K562 (cell line): Measurements from ENCODE around the gene PXN. TPM values are rescaled to one million over a fixed set of nuclear protein-coding genes. Genes with fewer than 3 reads are reported as not detected.

ENCODE experiments used
- ATF1 ChIP-seq, 2 experiments: fragments of 450-650 bp in 1 of 2; IDR thresholded peaks; 2 replicates each; pipeline ENCODE4 v1.6.1; 2016; ENCODE audit warnings: missing compliant biosample characterization in 1 of 2, missing genetic modification characterization in 1 of 2
- CBFA2T3 ChIP-seq: fragments of 450-650 bp; IDR thresholded peaks from 2 replicates; pipeline ENCODE4 v1.6.1; 2017
- CTBP1 ChIP-seq: fragments of 450-650 bp; IDR thresholded peaks from 2 replicates; pipeline ENCODE4 v1.6.1; 2016; ENCODE audit warnings: borderline replicate concordance
- DIDO1 ChIP-seq: fragments of 450-650 bp; IDR thresholded peaks from 2 replicates; pipeline ENCODE4 v1.6.1; 2016; ENCODE audit warnings: low read depth, missing biosample characterization, missing genetic modification characterization
- GATAD2B ChIP-seq: fragments of 450-650 bp; IDR thresholded peaks from 2 replicates; pipeline ENCODE4 v1.6.1; 2017; ENCODE audit warnings: mild to moderate bottlenecking, borderline replicate concordance
- HDAC1 ChIP-seq, 2 experiments: fragments of 450-650 bp; IDR thresholded peaks; 2 replicates each; pipeline ENCODE4 v1.6.1; 2016 to 2017; ENCODE audit warnings: inconsistent platforms in 1 of 2, mild to moderate bottlenecking in 1 of 2, moderate library complexity in 1 of 2
- ILK ChIP-seq: fragments of 450-650 bp; IDR thresholded peaks from 2 replicates; pipeline ENCODE4 v1.6.1; 2016; ENCODE audit warnings: missing genetic modification characterization, low read depth, mild to moderate bottlenecking, missing compliant biosample characterization, moderate library complexity, borderline replicate concordance
- MECOM ChIP-seq: fragments of 250-450 bp; sonication (Bioruptor Pico); IDR thresholded peaks from 2 replicates; pipeline ENCODE4 v1.8.0; 2022; ENCODE audit warnings: inconsistent platforms
- NFIC ChIP-seq: fragments of 450-650 bp; IDR thresholded peaks from 2 replicates; pipeline ENCODE4 v1.6.1; 2017; ENCODE audit warnings: mild to moderate bottlenecking, inconsistent platforms
- PHF20 ChIP-seq: fragments of 450-650 bp; IDR thresholded peaks from 2 replicates; pipeline ENCODE4 v1.6.1; 2018; ENCODE audit not compliant: partially characterized antibody
- SMARCA4 ChIP-seq: fragments of 450-650 bp; IDR thresholded peaks from 2 replicates; pipeline ENCODE4 v1.6.1; 2016
- TSHZ1 ChIP-seq: fragments of 250-450 bp; sonication (Bioruptor Pico); IDR thresholded peaks from 2 replicates; pipeline ENCODE4 v1.4.0; 2020; ENCODE audit warnings: mild to moderate bottlenecking, moderate library complexity
- ZFP36 ChIP-seq: fragments of 150-350 bp; IDR thresholded peaks from 2 replicates; pipeline ENCODE4 v1.6.1; 2018; ENCODE audit warnings: low read length, low read depth; ENCODE audit not compliant: partially characterized antibody
- ZFX ChIP-seq: sonication (generic); formaldehyde crosslinking; IDR thresholded peaks from 2 replicates; pipeline ENCODE4 v1.8.0; 2022; ENCODE audit warnings: mild to moderate bottlenecking, missing genetic modification reagents, moderate library complexity
- ZNF76 ChIP-seq: fragments of 250-450 bp; sonication (Bioruptor Pico); IDR thresholded peaks from 2 replicates; pipeline ENCODE4 v1.4.0; 2020; ENCODE audit warnings: mild to moderate bottlenecking, moderate library complexity, borderline replicate concordance
- polyA plus RNA-seq, 8 experiments: library from polyadenylated mRNA; depleted of rRNA in 4 of 8; stranded (reverse) in 5 of 8; unstranded in 3 of 8; fragments of >200 nt; fragmentation: Nextera tagmentation in 2 of 8; fragmentation: Illumina TruSeq in 1 of 8; extraction: Ambion mirVana in 2 of 8; extraction: Trizol in 1 of 8; gene quantifications; 2 replicates each; pipeline versions ENCODE4 v1.2.1 to v1.2.3, GENCODE V29; 2011 to 2014; ENCODE audit warnings: inconsistent platforms in 1 of 8, missing spikeins in 1 of 8
- total RNA-seq, 7 experiments: library from RNA; depleted of rRNA in 6 of 7; stranded (reverse); fragments of >200 nt in 6 of 7; fragmentation: Illumina TruSeq in 2 of 7; extraction: Trizol in 2 of 7; gene quantifications; 2 replicates each; pipeline versions ENCODE4 v1.2.1 to v1.2.3, GENCODE V29; 2011 to 2021; ENCODE audit warnings: low replicate concordance in 1 of 7
- TF ChIP-seq, protein P1 (sequence below), 3 experiments: IDR thresholded peaks in 2 of 3; conservative IDR thresholded peaks in 1 of 3; 2 replicates each; pipeline ENCODE4 v1.5.1; 2011 to 2012; ENCODE audit warnings: low read length in 3 of 3, mild to moderate bottlenecking in 3 of 3, control low read depth in 2 of 3, improper control_type of control experiment in 1 of 3, inconsistent platforms in 1 of 3, low read depth in 1 of 3, mixed read lengths in 1 of 3, moderate library complexity in 1 of 3; ENCODE audit not compliant: insufficient read depth in 2 of 3

The PXN gene
- total and polyA plus RNA-seq, 9 of the 15 experiments (the other 6 are each of a cell fraction or from before 2014, with no cell fraction given), result 4.0 to 74.1 (median 18.6) TPM

GRCh38 chr12:120234643-120235368 is 30.7 kb downstream of the PXN start (continued):
- TF ChIP-seq SMARCA4, result peak; percentile 53; the same call in 1 of the 2 replicates
- TF ChIP-seq ZFP36, result peak; percentile 41
- TF ChIP-seq HDAC1 (IDR thresholded peaks at IDR 0.05), result peak in 1 of 2 experiments; percentile 51; a peak in 1 of 4 replicates
- no peak for TF ChIP-seq DIDO1 (tag)
- peak; percentile 48 for TF ChIP-seq NFIC
- no peak for TF ChIP-seq ZNF76 (CRISPR knock-in tag)
- peak; percentile 90 for TF ChIP-seq CTBP1
- TF ChIP-seq, protein P1, sequence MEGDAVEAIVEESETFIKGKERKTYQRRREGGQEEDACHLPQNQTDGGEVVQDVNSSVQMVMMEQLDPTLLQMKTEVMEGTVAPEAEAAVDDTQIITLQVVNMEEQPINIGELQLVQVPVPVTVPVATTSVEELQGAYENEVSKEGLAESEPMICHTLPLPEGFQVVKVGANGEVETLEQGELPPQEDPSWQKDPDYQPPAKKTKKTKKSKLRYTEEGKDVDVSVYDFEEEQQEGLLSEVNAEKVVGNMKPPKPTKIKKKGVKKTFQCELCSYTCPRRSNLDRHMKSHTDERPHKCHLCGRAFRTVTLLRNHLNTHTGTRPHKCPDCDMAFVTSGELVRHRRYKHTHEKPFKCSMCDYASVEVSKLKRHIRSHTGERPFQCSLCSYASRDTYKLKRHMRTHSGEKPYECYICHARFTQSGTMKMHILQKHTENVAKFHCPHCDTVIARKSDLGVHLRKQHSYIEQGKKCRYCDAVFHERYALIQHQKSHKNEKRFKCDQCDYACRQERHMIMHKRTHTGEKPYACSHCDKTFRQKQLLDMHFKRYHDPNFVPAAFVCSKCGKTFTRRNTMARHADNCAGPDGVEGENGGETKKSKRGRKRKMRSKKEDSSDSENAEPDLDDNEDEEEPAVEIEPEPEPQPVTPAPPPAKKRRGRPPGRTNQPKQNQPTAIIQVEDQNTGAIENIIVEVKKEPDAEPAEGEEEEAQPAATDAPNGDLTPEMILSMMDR (IDR thresholded peaks at IDR 0.05 in 2 of 3, conservative IDR thresholded peaks at IDR 0.05 in 1 of 3; ENCODE audit: insufficient read depth in 2 of 3, low read depth in 1 of 3, low read length in 3 of 3), result peak; percentile 28 to 51 (median 49); a peak in 4 of 6 replicates
- no peak for TF ChIP-seq GATAD2B
- TF ChIP-seq ZFX (CRISPR knock-in tag), result peak; percentile 28; the same call in 1 of the 2 replicates
- no peak for TF ChIP-seq PHF20
- peak; percentile 91 for TF ChIP-seq MECOM (CRISPR knock-in tag)
- no peak for TF ChIP-seq ILK (tag)
- no peak for TF ChIP-seq TSHZ1 (CRISPR knock-in tag)
- peak; percentile 75 for TF ChIP-seq CBFA2T3
- no peak for TF ChIP-seq ATF1 (CRISPR knock-in tag; IDR thresholded peaks at IDR 0.05)
- TF ChIP-seq ATF1 (tag; IDR thresholded peaks at IDR 0.05), result peak; percentile 65; the same call in 1 of the 2 replicates
